ENCODE measurements around the gene PHLDB2. TPM values are rescaled to one million over a fixed set of nuclear protein-coding genes. Genes with fewer than 3 reads are reported as not detected.

Gene PHLDB2
- total RNA-seq, 1 experiment from 2014 or later: 39.6 TPM

DNA sequence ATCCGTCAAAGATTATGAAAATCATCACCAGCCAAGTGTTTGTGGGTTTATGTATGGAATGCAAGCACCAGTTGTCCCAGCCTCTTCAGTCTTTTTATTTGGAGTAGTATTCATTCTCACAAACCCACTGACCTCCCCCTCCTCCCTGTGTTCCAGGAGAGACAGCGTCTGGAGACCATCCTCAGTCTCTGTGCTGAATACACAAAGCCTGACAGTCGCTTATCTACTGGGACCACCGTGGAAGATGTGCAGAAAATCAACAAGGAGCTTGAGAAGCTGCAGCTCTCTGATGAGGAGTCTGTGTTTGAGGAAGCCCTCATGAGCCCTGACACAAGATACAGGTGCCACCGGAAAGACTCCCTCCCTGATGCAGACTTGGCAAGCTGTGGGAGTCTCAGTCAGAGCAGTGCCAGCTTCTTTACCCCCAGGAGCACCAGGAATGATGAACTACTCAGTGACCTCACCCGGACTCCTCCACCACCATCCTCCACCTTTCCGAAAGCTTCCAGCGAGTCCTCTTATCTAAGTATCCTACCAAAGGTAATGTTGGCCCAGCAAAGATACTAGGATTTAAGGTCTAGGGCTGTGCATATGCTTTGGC lies 54.2 kb downstream of the PHLDB2 start:
- peaks cover under 1% of the 10 kb centered on the region; the same call in 1 of the 2 replicates for H3K27me3 ChIP-seq (ENCODE audit: control insufficient read depth, insufficient read depth, low read length)
- no peak for DNase-seq
- H3K36me3 ChIP-seq (replicated peaks; ENCODE audit: control insufficient read depth, insufficient read depth, low read length): no peaks in the 10 kb centered on the region
- no peak overlapping the region for H3K4me3 ChIP-seq (ENCODE audit: insufficient read depth, low read depth, low read length)

GRCh38 chr3:111915905-111916304 lies 56.8 kb downstream of the PHLDB2 start:
- no peak for DNase-seq
- no peaks in the 10 kb centered on the region for H3K36me3 ChIP-seq (replicated peaks; ENCODE audit: control insufficient read depth, insufficient read depth, low read length)
- no peak overlapping the region for H3K4me3 ChIP-seq (ENCODE audit: insufficient read depth, low read depth, low read length)
- peaks cover 7% of the 10 kb centered on the region for H3K27me3 ChIP-seq (ENCODE audit: control insufficient read depth, insufficient read depth, low read length)

GRCh38 chr3:111917300-111917699 lies 58.2 kb downstream of the PHLDB2 start:
- Histone ChIP-seq H3K36me3 (replicated peaks; ENCODE audit: control insufficient read depth, insufficient read depth, low read length) (no peaks in the 10 kb centered on the region), H3K4me3 (ENCODE audit: insufficient read depth, low read depth, low read length) (no peak overlapping the region), H3K27me3 (ENCODE audit: control insufficient read depth, insufficient read depth, low read length) (peaks cover 7% of the 10 kb centered on the region)
- DNase-seq: peak; percentile 38

GRCh38 chr3:111919370-111920065 lies 60.5 kb downstream of the PHLDB2 start:
- no peaks in the 10 kb centered on the region; the same call in 1 of the 2 replicates for H3K36me3 ChIP-seq (replicated peaks; ENCODE audit: control insufficient read depth, insufficient read depth, low read length)
- no peak overlapping the region for H3K4me3 ChIP-seq (ENCODE audit: insufficient read depth, low read depth, low read length)
- H3K27me3 ChIP-seq (ENCODE audit: control insufficient read depth, insufficient read depth, low read length): peaks cover 7% of the 10 kb centered on the region
- DNase-seq: peak; percentile 55

DNA sequence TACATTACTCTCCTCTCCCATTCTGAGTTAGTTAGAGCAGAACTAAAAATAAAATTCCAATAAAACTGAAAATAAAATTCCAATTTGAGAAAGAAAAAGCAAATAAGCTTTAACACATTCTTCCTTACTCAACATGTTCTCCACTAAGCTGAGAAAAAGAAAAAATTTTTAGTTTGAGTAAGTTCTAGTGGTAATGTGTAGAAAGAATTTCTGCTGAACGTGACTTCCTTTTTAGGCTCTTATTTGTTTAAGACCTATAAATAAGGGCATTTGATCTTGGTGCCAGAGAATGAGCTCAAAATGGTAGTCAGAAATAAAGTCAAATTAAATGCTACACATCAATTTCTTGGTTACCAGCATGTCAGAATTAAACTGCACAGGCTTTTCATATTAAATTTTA lies 62.1 kb downstream of the PHLDB2 start:
- Histone ChIP-seq H3K27me3 (ENCODE audit: control insufficient read depth, insufficient read depth, low read length) (peaks cover 7% of the 10 kb centered on the region), H3K36me3 (replicated peaks; ENCODE audit: control insufficient read depth, insufficient read depth, low read length) (no peaks in the 10 kb centered on the region; the same call in 1 of the 2 replicates), H3K4me3 (ENCODE audit: insufficient read depth, low read depth, low read length) (no peak overlapping the region)
- DNase-seq: no peak

DNA sequence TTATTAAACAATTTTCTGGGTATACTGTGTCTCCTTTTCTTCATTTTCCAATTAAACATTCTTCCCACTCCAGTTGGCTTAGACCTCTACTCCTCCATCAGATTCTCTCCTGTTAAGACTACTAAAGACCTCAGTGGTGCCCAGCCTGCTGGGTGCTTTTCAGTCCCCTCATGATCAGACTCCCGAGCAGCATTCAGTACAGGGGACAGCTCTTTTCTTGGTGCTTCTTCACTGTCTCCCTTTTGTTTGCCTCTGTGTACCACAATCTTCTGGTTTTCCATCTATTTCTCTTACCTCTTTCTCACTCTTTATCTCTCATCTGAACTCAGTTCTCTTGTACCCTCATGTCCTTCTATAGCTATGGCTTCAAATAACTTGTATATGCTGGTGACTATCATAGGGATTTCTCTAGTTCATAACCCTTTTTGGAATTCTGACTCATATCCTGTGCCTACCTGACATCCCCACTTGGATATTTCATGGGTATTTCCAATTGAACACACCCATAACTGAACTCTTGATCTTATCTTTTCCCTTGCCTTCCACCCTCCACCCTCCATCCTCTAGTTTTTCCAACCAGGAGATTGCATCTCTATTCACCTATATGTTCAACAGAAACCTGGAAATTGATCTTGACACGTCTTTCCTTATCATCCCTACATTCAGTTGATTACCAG lies 64.2 kb downstream of the PHLDB2 start:
- H3K4me3 ChIP-seq (ENCODE audit: insufficient read depth, low read depth, low read length): no peak overlapping the region
- no peaks in the 10 kb centered on the region; the same call in 1 of the 2 replicates for H3K36me3 ChIP-seq (replicated peaks; ENCODE audit: control insufficient read depth, insufficient read depth, low read length)
- H3K27me3 ChIP-seq (ENCODE audit: control insufficient read depth, insufficient read depth, low read length): peaks cover 7% of the 10 kb centered on the region
- no peak for DNase-seq

DNA sequence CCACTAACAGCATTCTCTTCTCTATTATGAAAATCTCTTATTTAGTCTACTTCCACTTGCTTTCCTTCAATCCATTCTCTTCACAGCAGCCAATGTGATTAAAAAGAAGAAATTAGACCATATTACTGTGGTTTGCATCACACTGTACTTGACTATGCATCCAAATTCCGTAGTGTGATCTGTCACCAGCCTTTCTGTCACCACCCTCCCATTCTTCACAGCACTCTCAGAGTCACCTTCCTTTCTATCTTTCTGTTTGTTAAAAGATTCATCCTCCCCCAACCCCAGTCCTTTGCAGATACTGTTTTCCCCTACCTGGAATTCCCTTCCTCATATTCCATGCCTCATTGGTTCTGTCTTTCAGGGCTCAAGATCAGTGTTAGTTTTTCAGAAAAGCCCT lies 64.7 kb downstream of the PHLDB2 start:
- DNase-seq: no peak
- no peak overlapping the region for H3K4me3 ChIP-seq (ENCODE audit: insufficient read depth, low read depth, low read length)
- H3K27me3 ChIP-seq (ENCODE audit: control insufficient read depth, insufficient read depth, low read length): peaks cover 3% of the 10 kb centered on the region
- H3K36me3 ChIP-seq (replicated peaks; ENCODE audit: control insufficient read depth, insufficient read depth, low read length): no peaks in the 10 kb centered on the region; the same call in 1 of the 2 replicates

GRCh38 chr3:111924283-111924682 lies 65.2 kb downstream of the PHLDB2 start:
- Histone ChIP-seq H3K27me3 (ENCODE audit: control insufficient read depth, insufficient read depth, low read length) (no peaks in the 10 kb centered on the region), H3K4me3 (ENCODE audit: insufficient read depth, low read depth, low read length) (no peak overlapping the region), H3K36me3 (replicated peaks; ENCODE audit: control insufficient read depth, insufficient read depth, low read length) (no peaks in the 10 kb centered on the region; the same call in 1 of the 2 replicates)
- DNase-seq: no peak

- peak; percentile 11 for DNase-seq
- H3K36me3 ChIP-seq (replicated peaks; ENCODE audit: control insufficient read depth, insufficient read depth, low read length): no peaks in the 10 kb centered on the region; the same call in 1 of the 2 replicates
- H3K27me3 ChIP-seq (ENCODE audit: control insufficient read depth, insufficient read depth, low read length): no peaks in the 10 kb centered on the region
- no peak overlapping the region for H3K4me3 ChIP-seq (ENCODE audit: insufficient read depth, low read depth, low read length)
These were observed 67.2 kb downstream of the PHLDB2 start for GRCh38 chr3:111926266-111926676.

DNA sequence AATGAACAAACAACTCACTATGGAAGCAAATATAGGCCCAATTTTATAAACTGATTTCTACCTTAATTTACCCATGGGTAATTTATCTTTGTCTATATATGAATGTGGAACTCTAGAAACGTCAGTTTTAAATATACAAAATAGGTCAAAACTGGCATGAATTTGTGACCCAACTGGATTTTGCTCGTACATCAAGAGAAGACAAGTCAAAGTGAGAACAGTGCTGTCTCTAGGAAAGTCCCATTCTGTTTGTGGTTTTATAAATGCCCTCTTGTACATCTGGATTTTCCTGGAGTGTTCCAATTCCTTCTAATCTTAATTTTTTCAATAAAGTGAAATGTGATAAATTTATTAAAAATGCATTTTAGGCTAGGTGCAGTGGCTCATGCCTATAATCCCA lies 69.5 kb downstream of the PHLDB2 start:
- no peak overlapping the region for H3K4me3 ChIP-seq (ENCODE audit: insufficient read depth, low read depth, low read length)
- no peak for DNase-seq
- no peaks in the 10 kb centered on the region for H3K27me3 ChIP-seq (ENCODE audit: control insufficient read depth, insufficient read depth, low read length)
- no peaks in the 10 kb centered on the region for H3K36me3 ChIP-seq (replicated peaks; ENCODE audit: control insufficient read depth, insufficient read depth, low read length)

GRCh38 chr3:111929484-111929883 lies 70.4 kb downstream of the PHLDB2 start:
- Histone ChIP-seq H3K36me3 (replicated peaks; ENCODE audit: control insufficient read depth, insufficient read depth, low read length) (no peaks in the 10 kb centered on the region), H3K4me3 (ENCODE audit: insufficient read depth, low read depth, low read length) (no peak overlapping the region), H3K27me3 (ENCODE audit: control insufficient read depth, insufficient read depth, low read length) (no peaks in the 10 kb centered on the region)
- no peak for DNase-seq

- H3K36me3 ChIP-seq (replicated peaks; ENCODE audit: control insufficient read depth, insufficient read depth, low read length): no peaks in the 10 kb centered on the region
- H3K4me3 ChIP-seq (ENCODE audit: insufficient read depth, low read depth, low read length): no peak overlapping the region
- no peaks in the 10 kb centered on the region for H3K27me3 ChIP-seq (ENCODE audit: control insufficient read depth, insufficient read depth, low read length)
- DNase-seq: no peak
These were observed 73.9 kb downstream of the PHLDB2 start for GRCh38 chr3:111932946-111933345.

GRCh38 chr3:111936191-111936841 lies 77.3 kb downstream of the PHLDB2 start:
- Histone ChIP-seq H3K4me3 (ENCODE audit: insufficient read depth, low read depth, low read length) (no peak overlapping the region), H3K27me3 (ENCODE audit: control insufficient read depth, insufficient read depth, low read length) (no peaks in the 10 kb centered on the region), H3K36me3 (replicated peaks; ENCODE audit: control insufficient read depth, insufficient read depth, low read length) (no peaks in the 10 kb centered on the region)
- no peak for DNase-seq

DNA sequence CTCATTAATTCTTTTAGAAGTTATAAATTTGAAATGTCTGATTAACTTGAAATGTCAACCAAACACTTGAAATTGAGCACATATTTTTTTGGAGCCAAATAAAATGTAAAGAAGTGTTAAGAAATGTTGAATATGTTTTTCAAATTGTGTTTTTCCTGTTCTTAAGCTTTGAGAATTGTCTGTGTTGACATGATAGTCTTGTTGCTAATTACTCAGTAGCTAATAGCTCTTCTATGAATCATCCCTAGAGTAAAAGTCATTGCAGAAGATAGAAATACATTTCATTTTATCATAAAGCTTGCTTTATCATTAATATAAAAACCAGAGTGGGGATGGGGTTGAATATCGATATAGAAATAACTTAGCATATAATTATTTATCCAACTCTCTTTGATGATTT lies 77.9 kb downstream of the PHLDB2 start:
- Histone ChIP-seq H3K36me3 (replicated peaks; ENCODE audit: control insufficient read depth, insufficient read depth, low read length) (no peaks in the 10 kb centered on the region), H3K4me3 (ENCODE audit: insufficient read depth, low read depth, low read length) (no peak overlapping the region), H3K27me3 (ENCODE audit: control insufficient read depth, insufficient read depth, low read length) (no peaks in the 10 kb centered on the region)
- DNase-seq: no peak

All from H7 (cell line).